NCI-H345 treated with DMSO at 0.1 percent for 48 hours (cell line): ENCODE measurements around the gene CYP4X1.
"Not testable (repeated sequence)": the region's sequence is repeated elsewhere in the genome, so short reads cannot be mapped to it uniquely, and the experiment has no call there.

Source experiments
- DNase-seq: peaks from one replicate; lab custom pipeline; 2025; ENCODE audit not compliant: unreplicated experiment; lab: John Stamatoyannopoulos, UW

Gene CYP4X1

DNA sequence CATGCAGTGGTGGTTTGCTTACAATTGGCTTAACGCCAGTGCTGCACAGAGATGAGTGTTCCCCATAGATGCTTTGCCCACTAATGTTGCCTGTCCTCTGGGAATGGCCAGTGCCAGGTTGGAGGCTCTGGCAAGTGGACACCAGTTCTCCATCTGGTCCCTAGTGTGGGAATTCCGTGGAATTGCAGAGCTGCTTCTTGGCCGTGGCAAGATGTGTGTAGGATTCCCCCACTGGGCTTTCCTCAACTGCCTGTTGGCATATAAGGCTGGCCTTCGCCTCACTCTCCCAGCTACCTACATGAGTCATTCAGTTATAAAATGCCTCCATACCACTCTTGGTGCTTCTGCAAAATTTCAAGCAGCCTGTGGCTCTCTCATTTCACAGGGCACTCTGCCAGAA lies 45.6 kb downstream of the CYP4X1 start:
- DNase-seq, result not testable (repeated sequence)

- not testable (repeated sequence) for DNase-seq
These were observed 46.0 kb downstream of the CYP4X1 start for GRCh38 chr1:47069509-47069908.

DNA sequence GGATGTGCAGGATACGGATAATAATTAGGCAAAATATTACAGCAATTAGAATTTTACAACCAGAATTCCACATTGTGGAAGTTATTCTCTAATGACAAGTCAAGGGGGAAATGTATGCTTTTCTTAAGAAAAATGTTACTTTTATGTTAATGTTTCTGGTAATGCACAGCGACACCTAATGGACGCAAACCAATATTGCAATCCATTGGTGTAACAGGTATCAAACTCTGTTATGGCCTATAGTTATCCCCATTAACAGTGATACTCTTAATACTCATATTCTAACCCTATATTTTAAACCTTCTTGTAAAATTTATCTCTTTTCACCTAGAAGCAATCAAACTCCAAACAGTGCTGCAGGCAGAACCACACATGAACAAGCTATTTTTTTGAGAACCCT lies 65.9 kb downstream of the CYP4X1 start:
- DNase-seq, result peak; percentile 13

GRCh38 chr1:47091476-47091875 lies 68.0 kb downstream of the CYP4X1 start:
- not testable (repeated sequence) for DNase-seq
